Neural progenitor cell (in vitro differentiated cells): ENCODE results near the gene BMS1.
"Not testable (repeated sequence)": the region's sequence is repeated elsewhere in the genome, so short reads cannot be mapped to it uniquely, and the experiment has no call there.

Experiments used
- EZH2 ChIP-seq: fragments of 200-600 bp; sonication (generic); IDR thresholded peaks from 2 replicates; pipeline ENCODE4 v1.6.1; 2017; ENCODE audit warnings: antibody characterized with exemption, mild to moderate bottlenecking, moderate library complexity
- EZH2phosphoT487 ChIP-seq: fragments of 200-600 bp; sonication (generic); IDR thresholded peaks from 2 replicates; pipeline ENCODE4 v1.6.1; 2017; ENCODE audit warnings: antibody characterized with exemption
- TF ChIP-seq, protein P1 (sequence below): fragments of 200-600 bp; sonication (generic); IDR thresholded peaks from 2 replicates; pipeline ENCODE4 v1.5.1; 2017; ENCODE audit warnings: antibody characterized with exemption, mild to moderate bottlenecking

DNA sequence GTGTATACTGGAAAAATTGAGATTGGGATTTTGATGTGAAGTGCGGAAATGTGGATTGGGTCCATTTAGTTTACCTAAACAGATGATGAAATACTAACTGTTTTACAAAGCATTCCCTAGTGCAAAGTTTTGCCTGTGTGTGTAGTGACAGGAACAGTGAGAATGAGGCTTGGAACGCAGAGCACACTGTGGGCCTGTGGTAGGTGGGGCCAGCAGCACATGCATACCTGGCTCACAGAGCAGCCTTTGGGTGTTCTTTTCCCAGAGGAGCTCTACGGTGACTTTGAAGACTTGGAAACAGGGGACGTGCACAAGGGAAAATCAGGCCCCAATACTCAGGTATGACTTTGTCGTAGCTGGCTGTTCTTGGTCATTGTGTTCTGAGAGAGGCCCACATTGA is 33.7 kb downstream of the BMS1 start:
- TF ChIP-seq EZH2, EZH2phosphoT487: not testable (repeated sequence)
- TF ChIP-seq, protein P1, sequence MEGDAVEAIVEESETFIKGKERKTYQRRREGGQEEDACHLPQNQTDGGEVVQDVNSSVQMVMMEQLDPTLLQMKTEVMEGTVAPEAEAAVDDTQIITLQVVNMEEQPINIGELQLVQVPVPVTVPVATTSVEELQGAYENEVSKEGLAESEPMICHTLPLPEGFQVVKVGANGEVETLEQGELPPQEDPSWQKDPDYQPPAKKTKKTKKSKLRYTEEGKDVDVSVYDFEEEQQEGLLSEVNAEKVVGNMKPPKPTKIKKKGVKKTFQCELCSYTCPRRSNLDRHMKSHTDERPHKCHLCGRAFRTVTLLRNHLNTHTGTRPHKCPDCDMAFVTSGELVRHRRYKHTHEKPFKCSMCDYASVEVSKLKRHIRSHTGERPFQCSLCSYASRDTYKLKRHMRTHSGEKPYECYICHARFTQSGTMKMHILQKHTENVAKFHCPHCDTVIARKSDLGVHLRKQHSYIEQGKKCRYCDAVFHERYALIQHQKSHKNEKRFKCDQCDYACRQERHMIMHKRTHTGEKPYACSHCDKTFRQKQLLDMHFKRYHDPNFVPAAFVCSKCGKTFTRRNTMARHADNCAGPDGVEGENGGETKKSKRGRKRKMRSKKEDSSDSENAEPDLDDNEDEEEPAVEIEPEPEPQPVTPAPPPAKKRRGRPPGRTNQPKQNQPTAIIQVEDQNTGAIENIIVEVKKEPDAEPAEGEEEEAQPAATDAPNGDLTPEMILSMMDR: not testable (repeated sequence)
